HepG2 (cell line): Measurements from ENCODE around the gene NPHP4. TPM values are rescaled to one million over a fixed set of nuclear protein-coding genes. Genes with fewer than 3 reads are reported as not detected.

ENCODE experiments used
- BRCA1 ChIP-seq: sonication (generic); formaldehyde crosslinking; IDR thresholded peaks from 2 replicates; pipeline ENCODE4 v1.4.0; 2020; ENCODE audit warnings: missing genetic modification reagents
- CREB1 ChIP-seq, 2 experiments: fragments of 450-650 bp in 1 of 2; IDR thresholded peaks; 2 replicates each; pipeline ENCODE4 v1.6.1; 2016 to 2017; ENCODE audit warnings: control low read depth in 1 of 2, mild to moderate bottlenecking in 1 of 2, missing compliant biosample characterization in 1 of 2, missing genetic modification characterization in 1 of 2
- DMAP1 ChIP-seq: IDR thresholded peaks from 2 replicates; pipeline ENCODE4 v1.6.1; 2016
- FOSL2 ChIP-seq: sonication (generic); formaldehyde crosslinking; IDR thresholded peaks from 2 replicates; pipeline ENCODE4 v1.4.0; 2020; ENCODE audit warnings: missing genetic modification reagents
- IRF2 ChIP-seq: IDR thresholded peaks from 2 replicates; pipeline ENCODE4 v1.6.1; 2018; ENCODE audit warnings: missing genetic modification reagents, missing compliant biosample characterization
- JDP2 ChIP-seq: sonication (generic); formaldehyde crosslinking; IDR thresholded peaks from 2 replicates; pipeline ENCODE4 v1.8.1; 2022; ENCODE audit warnings: missing genetic modification reagents, borderline replicate concordance
- MED8 ChIP-seq: sonication (generic); formaldehyde crosslinking; IDR thresholded peaks from 2 replicates; pipeline ENCODE4 v1.8.1; 2023; ENCODE audit warnings: mild to moderate bottlenecking, missing genetic modification reagents; ENCODE audit not compliant: insufficient replicate concordance
- MTA3 ChIP-seq: sonication (generic); formaldehyde crosslinking; IDR thresholded peaks from 2 replicates; pipeline ENCODE4 v1.4.0; 2020; ENCODE audit warnings: missing genetic modification reagents
- MXD1 ChIP-seq: sonication (generic); formaldehyde crosslinking; IDR thresholded peaks from 2 replicates; pipeline ENCODE4 v1.4.0; 2020; ENCODE audit warnings: mild to moderate bottlenecking, missing genetic modification reagents
- NFKB2 ChIP-seq: sonication (generic); formaldehyde crosslinking; IDR thresholded peaks from 2 replicates; pipeline ENCODE4 v1.4.0; 2020; ENCODE audit warnings: missing genetic modification reagents, borderline replicate concordance
- SALL2 ChIP-seq: sonication (generic); formaldehyde crosslinking; IDR thresholded peaks from 2 replicates; pipeline ENCODE4 v1.8.1; 2023; ENCODE audit warnings: mild to moderate bottlenecking, missing genetic modification reagents, inconsistent platforms
- SRSF1 ChIP-seq: fragments of 200-400 bp; formaldehyde crosslinking; optimal IDR thresholded peaks from 2 replicates; pipeline ENCODE3; 2017; ENCODE audit warnings: mild to moderate bottlenecking, low read depth, low read length, moderate library complexity
- TBX2 ChIP-seq: sonication (generic); formaldehyde crosslinking; IDR thresholded peaks from 2 replicates; pipeline ENCODE4 v1.5.0; 2020; ENCODE audit warnings: missing genetic modification reagents, mild to moderate bottlenecking, borderline replicate concordance
- U2AF2 ChIP-seq: fragments of 200-400 bp; formaldehyde crosslinking; IDR thresholded peaks from 2 replicates; pipeline ENCODE4 v1.6.1; 2017; ENCODE audit warnings: low read depth, mild to moderate bottlenecking, low read length
- ZBTB26 ChIP-seq: IDR thresholded peaks from 2 replicates; pipeline ENCODE4 v1.6.1; 2016; ENCODE audit warnings: missing compliant biosample characterization, missing genetic modification reagents, borderline replicate concordance
- ZBTB7B ChIP-seq: sonication (generic); formaldehyde crosslinking; IDR thresholded peaks from 2 replicates; pipeline ENCODE4 v1.4.0; 2020; ENCODE audit warnings: missing genetic modification reagents
- ZFY ChIP-seq: sonication (generic); formaldehyde crosslinking; IDR thresholded peaks from 2 replicates; pipeline ENCODE4 v1.4.0; 2020; ENCODE audit warnings: missing genetic modification reagents
- ZGPAT ChIP-seq: IDR thresholded peaks from 2 replicates; pipeline ENCODE4 v1.6.1; 2016; ENCODE audit warnings: mild to moderate bottlenecking
- ZMYM2 ChIP-seq: sonication (generic); formaldehyde crosslinking; IDR thresholded peaks from 2 replicates; pipeline ENCODE4 v1.8.0; 2022; ENCODE audit warnings: mild to moderate bottlenecking, missing genetic modification reagents
- ZNF12 ChIP-seq: sonication (generic); formaldehyde crosslinking; IDR thresholded peaks from 2 replicates; pipeline ENCODE4 v1.5.0; 2020; ENCODE audit warnings: missing genetic modification reagents
- ZNF225 ChIP-seq: sonication (generic); formaldehyde crosslinking; IDR thresholded peaks from 2 replicates; pipeline ENCODE4 v1.4.0; 2020; ENCODE audit warnings: mild to moderate bottlenecking, missing genetic modification reagents
- ZNF264 ChIP-seq: sonication (generic); formaldehyde crosslinking; IDR thresholded peaks from 2 replicates; pipeline ENCODE4 v1.4.0; 2020; ENCODE audit warnings: missing genetic modification reagents
- ZNF274 ChIP-seq: sonication (generic); formaldehyde crosslinking; IDR thresholded peaks from 2 replicates; pipeline ENCODE4 v1.5.1; 2020; ENCODE audit warnings: mild to moderate bottlenecking, missing genetic modification reagents
- ZNF343 ChIP-seq: sonication (generic); formaldehyde crosslinking; IDR thresholded peaks from 2 replicates; pipeline ENCODE4 v1.4.0; 2020; ENCODE audit warnings: mild to moderate bottlenecking, missing genetic modification reagents
- ZNF496 ChIP-seq: sonication (generic); formaldehyde crosslinking; IDR thresholded peaks from 2 replicates; pipeline ENCODE4 v1.8.1; 2023; ENCODE audit warnings: mild to moderate bottlenecking, moderate library complexity, missing genetic modification reagents; ENCODE audit not compliant: insufficient replicate concordance
- ZNF589 ChIP-seq: sonication (generic); formaldehyde crosslinking; conservative IDR thresholded peaks from 2 replicates; pipeline ENCODE4 v1.8.0; 2022; ENCODE audit warnings: mild to moderate bottlenecking, moderate library complexity, missing genetic modification reagents
- ZNF703 ChIP-seq: sonication (generic); formaldehyde crosslinking; IDR thresholded peaks from 2 replicates; pipeline ENCODE4 v1.5.1; 2020; ENCODE audit warnings: missing genetic modification reagents, mild to moderate bottlenecking, moderate library complexity, borderline replicate concordance
- ZNF724P ChIP-seq: sonication (generic); formaldehyde crosslinking; IDR thresholded peaks from 2 replicates; pipeline ENCODE4 v1.8.0; 2022; ENCODE audit warnings: missing genetic modification reagents, borderline replicate concordance
- ZNF879 ChIP-seq: sonication (generic); formaldehyde crosslinking; IDR thresholded peaks from 2 replicates; pipeline ENCODE4 v1.8.1; 2023; ENCODE audit warnings: missing genetic modification reagents
- polyA plus RNA-seq, 8 experiments: library from polyadenylated mRNA; depleted of rRNA in 3 of 8; stranded (reverse) in 7 of 8; unstranded in 1 of 8; fragments of >200 nt; fragmentation: Illumina TruSeq in 4 of 8; extraction: Trizol in 4 of 8; gene quantifications; 2 replicates each; pipeline versions ENCODE4 v1.2.1 to v1.2.3, GENCODE V29; 2011 to 2016; ENCODE audit warnings: low read depth in 4 of 8, missing spikeins in 1 of 8, mixed read lengths in 1 of 8; ENCODE audit not compliant: insufficient read depth in 1 of 8
- total RNA-seq, 5 experiments: library from RNA; depleted of rRNA; stranded (reverse); fragments of >200 nt; fragmentation: Illumina TruSeq; extraction: Trizol; gene quantifications; 2 replicates each; pipeline ENCODE4 v1.2.3, GENCODE V29; 2016; ENCODE audit warnings: low read depth in 1 of 5

Gene NPHP4
- total and polyA plus RNA-seq, 2 of the 13 experiments (the other 11 are each of a cell fraction or from before 2014, with no cell fraction given), result 4.4 to 6.8 TPM

- TF ChIP-seq TBX2 (CRISPR knock-in tag) (peak; percentile 62; the same call in 1 of the 2 replicates), ZNF274 (CRISPR knock-in tag) (no peak), U2AF2 (no peak), MED8 (CRISPR knock-in tag) (peak; percentile 63), ZNF343 (CRISPR knock-in tag) (0 out of 2 replicates have a peak, but pooled peaks have one; percentile 28), ZNF703 (CRISPR knock-in tag) (no peak), SALL2 (CRISPR knock-in tag) (no peak), FOSL2 (CRISPR knock-in tag) (peak; percentile 46), BRCA1 (CRISPR knock-in tag) (no peak), ZNF264 (peak; percentile 61; the same call in 1 of the 2 replicates), ZGPAT (CRISPR knock-in tag) (peak; percentile 77; the same call in 1 of the 2 replicates), ZBTB26 (CRISPR knock-in tag) (peak; percentile 79; the same call in 1 of the 2 replicates), ZNF589 (CRISPR knock-in tag) (no peak), ZNF225 (CRISPR knock-in tag) (no peak), SRSF1 (no peak), IRF2 (CRISPR knock-in tag) (0 out of 2 replicates have a peak, but pooled peaks have one; percentile 16), JDP2 (no peak), MXD1 (CRISPR knock-in tag) (peak; percentile 80), ZBTB7B (CRISPR knock-in tag) (peak; percentile 51; the same call in 1 of the 2 replicates), ZMYM2 (CRISPR knock-in tag) (peak; percentile 24; the same call in 1 of the 2 replicates), ZNF724P (CRISPR knock-in tag) (peak; percentile 79; the same call in 1 of the 2 replicates), DMAP1 (0 out of 2 replicates have a peak, but pooled peaks have one; percentile 25), CREB1 (IDR thresholded peaks at IDR 0.05) (no peak), CREB1 (CRISPR knock-in tag; IDR thresholded peaks at IDR 0.05) (peak; percentile 29; the same call in 1 of the 2 replicates), NFKB2 (CRISPR knock-in tag) (peak; percentile 61; the same call in 1 of the 2 replicates), ZNF496 (CRISPR knock-in tag) (no peak), ZNF12 (0 out of 2 replicates have a peak, but pooled peaks have one; percentile 53), MTA3 (CRISPR knock-in tag) (no peak), ZNF879 (CRISPR knock-in tag) (no peak), ZFY (CRISPR knock-in tag) (peak; percentile 80)
These were observed 34.0 kb upstream of the NPHP4 start (continued) for GRCh38 chr1:6026095-6026809.
